ENCODE measurements around the gene XYLT1.
A peak's percentile ranks its signal among the peaks of the same experiment; 100 is the strongest.

Gene XYLT1

DNA sequence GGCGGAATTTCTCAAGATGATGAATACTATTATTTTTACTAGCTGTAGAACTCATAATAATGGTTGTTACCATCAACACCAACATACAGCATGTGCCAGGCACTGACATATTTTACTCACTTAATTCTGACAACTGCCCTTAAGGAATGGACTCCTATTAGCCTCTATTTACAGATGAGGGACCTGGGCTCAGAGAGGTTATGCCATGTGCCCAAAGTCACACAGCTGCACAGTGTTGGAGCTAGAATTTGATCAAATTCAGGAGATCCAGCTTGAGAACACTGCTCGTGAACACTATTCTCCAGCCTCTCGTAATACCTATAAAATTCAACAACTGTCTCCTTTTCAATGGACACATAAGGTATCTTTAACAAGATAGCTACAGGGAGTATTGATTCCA is 97.2 kb downstream of the XYLT1 start:
- H3K27ac Mint-ChIP-seq, result peak overlapping the region; percentile 3
- DNase-seq (ENCODE audit: low spot score in 2 of 2), result no peak
- ATAC-seq, result no peak
- no peak overlapping the region for H3K4me3 Mint-ChIP-seq
- H3K36me3 Mint-ChIP-seq, result peaks cover 17% of the 10 kb centered on the region
- peaks cover 69% of the 10 kb centered on the region for H3K4me1 Mint-ChIP-seq
- no peaks in the 10 kb centered on the region for H3K9me3 Mint-ChIP-seq

- ATAC-seq, result no peak
- peaks cover 17% of the 10 kb centered on the region for H3K36me3 Mint-ChIP-seq
- no peaks in the 10 kb centered on the region for H3K9me3 Mint-ChIP-seq
- no peak for DNase-seq (ENCODE audit: low spot score in 2 of 2)
- H3K4me3 Mint-ChIP-seq, result no peak overlapping the region
- peaks cover 69% of the 10 kb centered on the region for H3K4me1 Mint-ChIP-seq
- no peak overlapping the region for H3K27ac Mint-ChIP-seq
These were observed 98.4 kb downstream of the XYLT1 start for GRCh38 chr16:17372386-17372785.

GRCh38 chr16:17371299-17371698 is 99.5 kb downstream of the XYLT1 start:
- DNase-seq (ENCODE audit: low spot score in 2 of 2), result no peak
- peaks cover 77% of the 10 kb centered on the region for H3K4me1 Mint-ChIP-seq
- H3K27ac Mint-ChIP-seq, result peak overlapping the region; percentile 97
- H3K36me3 Mint-ChIP-seq, result peaks cover 17% of the 10 kb centered on the region
- ATAC-seq, result no peak
- no peaks in the 10 kb centered on the region for H3K9me3 Mint-ChIP-seq
- H3K4me3 Mint-ChIP-seq, result peak overlapping the region; percentile 87

GRCh38 chr16:17370731-17371285 is 100.0 kb downstream of the XYLT1 start:
- no peak for ATAC-seq
- peaks cover 17% of the 10 kb centered on the region for H3K36me3 Mint-ChIP-seq
- peak overlapping the region; percentile 97 for H3K27ac Mint-ChIP-seq
- peaks cover 82% of the 10 kb centered on the region for H3K4me1 Mint-ChIP-seq
- no peaks in the 10 kb centered on the region for H3K9me3 Mint-ChIP-seq
- peak overlapping the region; percentile 87 for H3K4me3 Mint-ChIP-seq
- DNase-seq (ENCODE audit: low spot score in 2 of 2), result no peak

DNA sequence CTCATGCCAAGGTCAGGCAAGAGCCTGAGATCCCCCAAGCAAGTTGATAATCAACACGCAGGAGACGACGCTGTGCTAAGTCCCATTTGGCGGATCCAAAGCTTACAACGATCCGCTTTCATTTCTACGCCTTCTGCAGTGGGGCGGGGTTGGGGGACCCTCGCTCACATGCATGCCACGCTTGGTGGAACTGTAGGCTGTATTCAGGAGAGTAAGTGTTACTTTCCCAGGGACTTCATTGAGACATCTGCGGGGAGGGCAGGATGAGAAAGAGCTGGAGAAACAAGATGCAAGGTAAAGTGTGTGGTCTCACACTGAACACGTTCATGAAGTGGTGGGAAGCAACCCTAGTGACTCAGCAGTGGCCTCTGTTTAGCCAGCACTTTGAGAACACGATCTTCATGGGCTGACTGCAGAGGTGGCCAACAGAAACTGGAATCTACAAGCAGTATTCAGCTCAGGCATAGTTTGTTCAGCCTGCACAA is 100.5 kb downstream of the XYLT1 start:
- Mint-ChIP-seq H3K27ac (peak overlapping the region; percentile 97), H3K4me3 (peak overlapping the region; percentile 87), H3K4me1 (peaks cover 83% of the 10 kb centered on the region), H3K9me3 (no peaks in the 10 kb centered on the region), H3K36me3 (peaks cover 17% of the 10 kb centered on the region)
- DNase-seq (ENCODE audit: low spot score in 2 of 2) (peak in 1 of 2 donors; percentile 58), ATAC-seq (peak; percentile 82)

DNA sequence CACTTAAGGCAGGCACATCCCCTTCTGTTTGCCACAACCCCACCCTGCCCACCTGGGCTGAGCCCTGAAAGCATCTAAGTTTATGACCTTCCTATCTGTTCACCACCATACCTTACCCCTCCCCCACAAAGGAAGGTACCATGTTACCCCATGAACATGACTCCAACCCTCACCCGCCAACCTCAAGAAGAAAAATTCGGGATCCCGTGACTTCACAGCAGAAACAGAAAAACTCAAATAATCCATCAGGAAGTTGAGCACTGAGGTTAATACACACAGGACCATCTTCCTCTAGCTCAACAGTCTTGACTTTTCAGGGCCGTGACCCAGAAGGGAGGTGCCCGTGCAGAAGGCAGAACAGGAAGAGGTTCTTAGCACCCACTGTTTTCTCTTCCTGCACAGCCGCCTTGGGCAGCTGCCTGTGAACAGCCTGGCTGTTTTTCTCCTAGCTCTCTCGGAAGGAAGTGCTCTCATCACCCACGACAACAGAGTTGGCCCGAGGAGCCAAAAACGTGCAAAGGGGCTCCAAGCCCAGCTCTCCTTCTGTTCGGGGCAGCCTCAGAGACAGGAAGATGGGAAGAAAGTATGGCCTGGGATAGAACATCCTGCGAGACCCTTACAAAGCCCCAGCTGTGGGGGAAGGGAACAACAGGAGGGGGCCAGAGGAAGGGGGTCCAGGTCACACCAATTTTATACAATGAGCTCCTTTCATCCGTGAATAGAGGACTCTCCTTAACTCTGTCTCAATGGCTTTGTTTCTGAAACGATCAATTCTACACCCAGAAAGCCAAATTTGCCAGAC is 101.1 kb downstream of the XYLT1 start:
- H3K4me3 Mint-ChIP-seq, result peak overlapping the region; percentile 87
- DNase-seq (ENCODE audit: low spot score in 2 of 2) (peak; percentile 38 to 77), ATAC-seq (peak; percentile 89)
- H3K27ac Mint-ChIP-seq, result peak overlapping the region; percentile 97
- H3K36me3 Mint-ChIP-seq, result peaks cover 17% of the 10 kb centered on the region
- H3K9me3 Mint-ChIP-seq, result no peaks in the 10 kb centered on the region
- H3K4me1 Mint-ChIP-seq, result peaks cover 83% of the 10 kb centered on the region

DNA sequence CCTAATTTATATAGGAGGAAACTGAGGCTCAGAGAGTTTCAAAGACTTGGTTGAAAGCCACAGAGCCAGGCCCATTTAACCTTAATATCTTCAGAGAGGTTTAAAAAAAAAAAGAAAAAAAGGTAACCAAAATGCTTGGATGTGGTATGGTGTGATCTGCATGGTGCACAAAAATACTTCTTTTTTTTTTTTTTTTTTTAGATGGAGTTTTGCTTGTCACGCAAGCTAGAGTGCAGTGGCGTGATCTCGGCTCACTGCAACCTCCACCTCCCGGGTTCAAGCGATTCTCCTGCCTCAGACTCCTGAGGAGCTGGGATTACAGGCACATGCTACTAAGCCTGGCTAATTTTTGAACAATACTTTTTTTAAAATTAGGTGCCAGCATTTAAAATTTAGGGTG is 101.8 kb downstream of the XYLT1 start:
- ATAC-seq (peak; percentile 47), DNase-seq (ENCODE audit: low spot score in 2 of 2) (no peak)
- peak overlapping the region; percentile 97 for H3K27ac Mint-ChIP-seq
- peak overlapping the region; percentile 87 for H3K4me3 Mint-ChIP-seq
- H3K36me3 Mint-ChIP-seq, result peaks cover 17% of the 10 kb centered on the region
- peaks cover 83% of the 10 kb centered on the region for H3K4me1 Mint-ChIP-seq
- no peaks in the 10 kb centered on the region for H3K9me3 Mint-ChIP-seq

DNA sequence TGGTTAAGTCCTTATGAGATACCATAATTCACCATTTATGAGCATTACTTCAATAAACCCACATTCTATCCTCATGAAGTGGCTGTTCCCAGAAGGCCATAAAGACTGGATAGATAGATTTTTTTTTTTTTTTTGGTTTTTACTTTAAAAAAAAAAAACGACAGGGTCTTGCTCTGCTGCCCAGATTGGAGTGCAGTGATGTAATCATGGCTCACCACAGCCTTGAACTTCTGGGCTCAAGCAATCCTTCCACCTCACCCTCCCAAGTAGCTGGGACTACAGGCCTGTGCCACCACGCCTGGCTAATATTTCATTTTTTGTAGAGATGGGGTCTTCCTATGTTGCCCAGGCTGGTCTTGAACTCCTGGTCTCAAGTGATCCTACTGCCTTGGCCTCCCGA is 102.3 kb downstream of the XYLT1 start:
- Mint-ChIP-seq H3K4me1 (peaks cover 79% of the 10 kb centered on the region), H3K36me3 (peaks cover 17% of the 10 kb centered on the region), H3K27ac (peak overlapping the region; percentile 97), H3K9me3 (no peaks in the 10 kb centered on the region), H3K4me3 (peak overlapping the region; percentile 87)
- DNase-seq (ENCODE audit: low spot score in 2 of 2), result no peak
- no peak for ATAC-seq

GRCh38 chr16:17367923-17368322 is 102.8 kb downstream of the XYLT1 start:
- Mint-ChIP-seq H3K4me1 (peaks cover 83% of the 10 kb centered on the region), H3K9me3 (no peaks in the 10 kb centered on the region), H3K27ac (peak overlapping the region; percentile 97), H3K4me3 (peak overlapping the region; percentile 87), H3K36me3 (peaks cover 17% of the 10 kb centered on the region)
- DNase-seq (ENCODE audit: low spot score in 2 of 2) (no peak), ATAC-seq (no peak)

DNA sequence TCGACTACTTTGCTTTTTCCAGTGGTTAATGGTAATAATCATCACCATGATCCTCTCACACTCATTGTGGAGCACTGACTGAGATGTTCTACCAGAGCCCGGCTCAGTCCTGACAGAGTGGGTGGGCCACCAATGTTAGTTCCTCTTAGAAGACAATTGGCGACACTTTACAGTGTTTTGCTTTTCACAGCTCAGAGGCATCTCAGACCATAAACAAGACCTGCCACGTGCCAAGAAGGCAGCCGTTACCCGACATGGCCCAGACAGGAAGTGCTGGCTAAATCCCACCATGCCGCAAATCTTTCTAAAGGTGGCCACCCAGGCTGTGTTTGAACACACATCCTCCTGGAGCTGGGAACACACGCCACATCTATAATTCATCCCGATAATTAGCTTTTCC is 103.7 kb downstream of the XYLT1 start:
- ATAC-seq (no peak), DNase-seq (ENCODE audit: low spot score in 2 of 2) (no peak)
- H3K36me3 Mint-ChIP-seq, result peaks cover 17% of the 10 kb centered on the region
- H3K9me3 Mint-ChIP-seq, result no peaks in the 10 kb centered on the region
- H3K27ac Mint-ChIP-seq, result peak overlapping the region; percentile 97
- H3K4me3 Mint-ChIP-seq, result peak overlapping the region; percentile 87
- H3K4me1 Mint-ChIP-seq, result peaks cover 90% of the 10 kb centered on the region

DNA sequence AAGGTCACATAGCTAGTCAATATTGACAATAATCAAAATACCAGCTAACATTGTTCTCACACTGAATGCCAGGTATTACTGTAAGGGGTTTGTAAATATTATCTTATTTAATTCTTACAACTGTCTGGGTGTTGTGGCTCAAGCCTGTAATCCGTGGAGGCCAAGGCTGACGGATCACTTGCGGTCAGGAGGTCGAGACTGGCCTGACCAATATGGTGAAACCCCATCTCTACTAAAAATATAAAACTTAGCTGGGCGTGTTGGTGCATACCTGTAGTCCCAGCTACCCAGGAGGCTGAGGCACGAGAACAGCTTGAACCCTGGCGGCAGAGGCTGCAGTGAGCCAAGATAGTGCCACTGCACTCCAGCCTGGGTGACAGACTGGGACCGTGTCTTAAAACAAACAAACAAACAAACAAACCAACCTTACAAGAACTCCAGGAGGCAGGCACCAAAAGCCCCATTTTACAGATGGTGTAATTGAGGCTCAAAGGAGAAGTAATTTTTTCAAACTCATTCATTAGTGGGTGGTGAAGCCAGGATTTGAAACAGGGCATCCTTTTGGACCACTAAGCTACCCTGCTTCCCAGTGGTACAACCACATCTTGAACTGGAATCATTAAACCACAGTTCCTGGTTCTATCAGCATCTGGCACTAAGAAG is 104.3 kb downstream of the XYLT1 start:
- Mint-ChIP-seq H3K4me3 (peak overlapping the region; percentile 87), H3K9me3 (no peaks in the 10 kb centered on the region), H3K4me1 (peaks cover 86% of the 10 kb centered on the region), H3K27ac (peak overlapping the region; percentile 97), H3K36me3 (peaks cover 17% of the 10 kb centered on the region)
- DNase-seq (ENCODE audit: low spot score in 2 of 2), result no peak
- ATAC-seq, result no peak

- Mint-ChIP-seq H3K27ac (peak overlapping the region; percentile 97), H3K4me3 (no peak overlapping the region), H3K36me3 (peaks cover 17% of the 10 kb centered on the region), H3K4me1 (peaks cover 86% of the 10 kb centered on the region), H3K9me3 (no peaks in the 10 kb centered on the region)
- ATAC-seq (no peak), DNase-seq (ENCODE audit: low spot score in 2 of 2) (no peak)
These were observed 105.0 kb downstream of the XYLT1 start for GRCh38 chr16:17365591-17366298.

DNA sequence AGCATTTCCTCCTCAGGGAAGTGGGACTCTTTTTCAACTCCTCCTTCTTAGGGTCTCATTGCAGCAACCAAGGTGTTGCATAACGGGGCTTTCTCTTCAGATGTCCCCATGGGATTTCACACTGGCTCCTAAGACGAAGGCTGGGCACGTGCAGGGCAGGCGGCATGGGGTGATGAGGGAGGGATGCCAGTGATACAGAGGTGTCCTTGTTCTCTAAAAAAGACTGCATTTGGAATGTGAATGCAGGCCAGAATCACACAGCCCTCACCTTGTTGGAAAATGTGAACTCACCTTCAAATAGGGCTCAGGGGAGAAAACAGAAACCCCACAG is 105.6 kb downstream of the XYLT1 start:
- Mint-ChIP-seq H3K4me3 (no peak overlapping the region), H3K27ac (no peak overlapping the region)

GRCh38 chr16:17364319-17365210 is 106.2 kb downstream of the XYLT1 start:
- Mint-ChIP-seq H3K4me3 (peak overlapping the region; percentile 42), H3K36me3 (peaks cover 10% of the 10 kb centered on the region), H3K4me1 (peaks cover 86% of the 10 kb centered on the region), H3K27ac (peak overlapping the region; percentile 73), H3K9me3 (no peaks in the 10 kb centered on the region)
- ATAC-seq (peak; percentile 86), DNase-seq (ENCODE audit: low spot score in 2 of 2) (no peak)

More for the DNA sequence above, 105.6 kb downstream of the XYLT1 start:
- H3K9me3 Mint-ChIP-seq, result no peaks in the 10 kb centered on the region
- no peak for ATAC-seq
- H3K36me3 Mint-ChIP-seq, result peaks cover 16% of the 10 kb centered on the region
- no peak for DNase-seq (ENCODE audit: low spot score in 2 of 2)
- peaks cover 86% of the 10 kb centered on the region for H3K4me1 Mint-ChIP-seq
